GM19351 (cell line): ENCODE measurements around the gene VPS8.

Experiments
- ATAC-seq: cut with Tn5 transposase; IDR thresholded peaks from one replicate; pipeline ENCODE4 v1.9.1; 2021; ENCODE audit warnings: mild to moderate bottlenecking, moderate library complexity; ENCODE audit not compliant: unreplicated experiment

VPS8 gene

GRCh38 chr3:184811663-184811998, 335 bp upstream of the VPS8 start:
- ATAC-seq = no peak

- ATAC-seq = peak; percentile 31
These were observed 686 bp downstream of the VPS8 start for GRCh38 chr3:184812662-184813042.

GRCh38 chr3:184813357-184813756, 1.4 kb downstream of the VPS8 start:
- ATAC-seq = no peak

- ATAC-seq = no peak
These were observed 2.2 kb downstream of the VPS8 start for GRCh38 chr3:184814214-184814613.

GRCh38 chr3:184815046-184815930, 3.3 kb downstream of the VPS8 start:
- no peak for ATAC-seq

GRCh38 chr3:184816614-184817013, 4.6 kb downstream of the VPS8 start:
- no peak for ATAC-seq

GRCh38 chr3:184820525-184820924, 8.6 kb downstream of the VPS8 start:
- no peak for ATAC-seq

GRCh38 chr3:184821034-184821433, 9.1 kb downstream of the VPS8 start:
- ATAC-seq = no peak

- ATAC-seq = no peak
These were observed 10.1 kb downstream of the VPS8 start for GRCh38 chr3:184822081-184822480.

GRCh38 chr3:184822654-184823053, 10.7 kb downstream of the VPS8 start:
- ATAC-seq = no peak

- no peak for ATAC-seq
These were observed 12.0 kb downstream of the VPS8 start for GRCh38 chr3:184823990-184824389.

- no peak for ATAC-seq
These were observed 13.3 kb downstream of the VPS8 start for GRCh38 chr3:184825121-184825820.

- no peak for ATAC-seq
These were observed 15.6 kb downstream of the VPS8 start for GRCh38 chr3:184827572-184827971.

GRCh38 chr3:184832044-184832443, 20.1 kb downstream of the VPS8 start:
- ATAC-seq = no peak

- ATAC-seq = no peak
These were observed 20.9 kb downstream of the VPS8 start for GRCh38 chr3:184832903-184833302.

GRCh38 chr3:184836090-184836822, 24.3 kb downstream of the VPS8 start:
- no peak for ATAC-seq

- ATAC-seq = no peak
These were observed 30.5 kb downstream of the VPS8 start for GRCh38 chr3:184842433-184842832.

GRCh38 chr3:184845819-184846218, 33.9 kb downstream of the VPS8 start:
- no peak for ATAC-seq

GRCh38 chr3:184846496-184846895, 34.5 kb downstream of the VPS8 start:
- ATAC-seq = no peak

- no peak for ATAC-seq
These were observed 37.0 kb downstream of the VPS8 start for GRCh38 chr3:184848934-184849333.

GRCh38 chr3:184850201-184850600, 38.2 kb downstream of the VPS8 start:
- ATAC-seq = no peak

GRCh38 chr3:184857099-184857498, 45.1 kb downstream of the VPS8 start:
- ATAC-seq = no peak
